HL-60 (cell line): Measurements from ENCODE around the gene CRY2.

Experiments used
- DNase-seq, 2 experiments: peaks; one replicate each; pipeline ENCODE4 v3.0.0-alpha.2; 2010 to 2020; ENCODE audit warnings: low read depth in 1 of 2, low spot score in 1 of 2
- H3K27ac ChIP-seq: fragments of 250-450 bp; sonication (Bioruptor Pico); replicated peaks from 2 replicates; pipeline ENCODE4 v1.5.1; 2020; ENCODE audit warnings: mild to moderate bottlenecking, moderate library complexity
- H3K27me3 ChIP-seq: fragments of 250-450 bp; sonication (Bioruptor Pico); 2 replicates; pipeline ENCODE4 v1.5.1; 2021; ENCODE audit warnings: mild to moderate bottlenecking, moderate library complexity; ENCODE audit not compliant: insufficient read depth, poor library complexity, severe bottlenecking
- H3K4me3 ChIP-seq: replicated peaks from 2 replicates; pipeline ENCODE4 v1.5.1; 2011; ENCODE audit warnings: mild to moderate bottlenecking, control low read depth, low read length; ENCODE audit not compliant: insufficient read depth
- CTCF ChIP-seq: IDR thresholded peaks from one replicate; pipeline ENCODE4 v1.5.1; 2011; ENCODE audit warnings: low read length, control low read depth, inconsistent platforms; ENCODE audit not compliant: insufficient read depth
- GABPA ChIP-seq: IDR thresholded peaks from 2 replicates; pipeline ENCODE4 v1.6.1; 2012; ENCODE audit warnings: low read depth
- POLR2AphosphoS5 ChIP-seq: IDR thresholded peaks from 2 replicates; pipeline ENCODE4 v1.6.1; 2012; ENCODE audit warnings: low read depth
- REST ChIP-seq: IDR thresholded peaks from 2 replicates; pipeline ENCODE4 v1.6.1; 2012; ENCODE audit warnings: low read depth; ENCODE audit not compliant: insufficient replicate concordance
- SPI1 ChIP-seq: IDR thresholded peaks from 2 replicates; pipeline ENCODE4 v1.6.1; 2012; ENCODE audit warnings: low read depth, mild to moderate bottlenecking, borderline replicate concordance

Gene CRY2

GRCh38 chr11:45853332-45854219 is 6.3 kb downstream of the CRY2 start:
- no peaks in the 10 kb centered on the region for H3K27me3 ChIP-seq
- DNase-seq = no peak
- no peak overlapping the region for H3K27ac ChIP-seq
- TF ChIP-seq POLR2AphosphoS5 (no peak), CTCF (no peak), GABPA (no peak), SPI1 (no peak), REST (no peak)
- no peak overlapping the region for H3K4me3 ChIP-seq

GRCh38 chr11:45855308-45855707 is 8.0 kb downstream of the CRY2 start:
- no peak overlapping the region for H3K27ac ChIP-seq
- H3K27me3 ChIP-seq = no peaks in the 10 kb centered on the region
- DNase-seq = no peak
- TF ChIP-seq POLR2AphosphoS5 (no peak), SPI1 (no peak), REST (no peak), GABPA (no peak), CTCF (no peak)
- H3K4me3 ChIP-seq = no peak overlapping the region

- TF ChIP-seq REST (no peak), CTCF (no peak), GABPA (no peak), SPI1 (no peak), POLR2AphosphoS5 (no peak)
- Histone ChIP-seq H3K27me3 (no peaks in the 10 kb centered on the region), H3K27ac (no peak overlapping the region), H3K4me3 (no peak overlapping the region)
- DNase-seq = no peak
These were observed 8.8 kb downstream of the CRY2 start for GRCh38 chr11:45856044-45856468.
